Activated T-cell treated with anti-CD3 and anti-CD28 coated beads, Interleukin-2, amount 50 U/mL, for 24 hours (primary cell): ENCODE measurements around the gene PPIF.
A peak's percentile ranks its signal among the peaks of the same experiment; 100 is the strongest.

ENCODE experiments used
- DNase-seq: peaks from one replicate; pipeline ENCODE4 v3.0.0-alpha.2; 2020
- H3K27ac Mint-ChIP-seq: 2 replicates; pipeline ENCODE4 v1.8.0; 2020; ENCODE audit warnings: mild to moderate bottlenecking, mixed read lengths
- H3K27me3 Mint-ChIP-seq: 2 replicates; pipeline ENCODE4 v1.8.0; 2020; ENCODE audit warnings: mixed read lengths
- H3K36me3 Mint-ChIP-seq: 2 replicates; pipeline ENCODE4 v1.8.0; 2020; ENCODE audit warnings: low read depth, mixed read lengths
- H3K4me1 Mint-ChIP-seq: 2 replicates; pipeline ENCODE4 v1.8.0; 2020; ENCODE audit warnings: low read depth, mixed read lengths
- H3K4me3 Mint-ChIP-seq: 2 replicates; pipeline ENCODE4 v1.8.0; 2020; ENCODE audit warnings: mild to moderate bottlenecking, moderate library complexity, mixed read lengths
- H3K9me3 Mint-ChIP-seq: 2 replicates; pipeline ENCODE4 v1.8.0; 2020; ENCODE audit warnings: mixed read lengths

The PPIF gene

GRCh38 chr10:79376078-79376628 lies 28.9 kb downstream of the PPIF start:
- Mint-ChIP-seq H3K27me3 (no peaks in the 10 kb centered on the region), H3K4me3 (no peak overlapping the region), H3K9me3 (peaks cover 3% of the 10 kb centered on the region), H3K36me3 (no peaks in the 10 kb centered on the region), H3K27ac (no peak overlapping the region), H3K4me1 (peaks cover 3% of the 10 kb centered on the region)
- DNase-seq: peak; percentile 15

GRCh38 chr10:79376751-79377556 lies 29.7 kb downstream of the PPIF start:
- no peak for DNase-seq
- no peak overlapping the region for H3K4me3 Mint-ChIP-seq
- H3K9me3 Mint-ChIP-seq: no peaks in the 10 kb centered on the region
- H3K27ac Mint-ChIP-seq: no peak overlapping the region
- H3K4me1 Mint-ChIP-seq: peaks cover 3% of the 10 kb centered on the region
- no peaks in the 10 kb centered on the region for H3K27me3 Mint-ChIP-seq
- H3K36me3 Mint-ChIP-seq: no peaks in the 10 kb centered on the region

- Mint-ChIP-seq H3K9me3 (no peaks in the 10 kb centered on the region), H3K27ac (no peak overlapping the region), H3K36me3 (no peaks in the 10 kb centered on the region), H3K27me3 (no peaks in the 10 kb centered on the region), H3K4me3 (no peak overlapping the region), H3K4me1 (peaks cover 3% of the 10 kb centered on the region)
- DNase-seq: peak; percentile 13
Measured at GRCh38 chr10:79377557-79378382, 30.5 kb downstream of the PPIF start.

GRCh38 chr10:79378383-79378646 lies 31.0 kb downstream of the PPIF start:
- Mint-ChIP-seq H3K4me3 (no peak overlapping the region), H3K27me3 (no peaks in the 10 kb centered on the region), H3K4me1 (peaks cover 3% of the 10 kb centered on the region), H3K36me3 (no peaks in the 10 kb centered on the region), H3K9me3 (no peaks in the 10 kb centered on the region), H3K27ac (no peak overlapping the region)
- DNase-seq: no peak

GRCh38 chr10:79378647-79379511 lies 31.6 kb downstream of the PPIF start:
- Mint-ChIP-seq H3K4me1 (peaks cover 3% of the 10 kb centered on the region), H3K4me3 (no peak overlapping the region), H3K36me3 (no peaks in the 10 kb centered on the region), H3K27me3 (no peaks in the 10 kb centered on the region), H3K27ac (no peak overlapping the region), H3K9me3 (no peaks in the 10 kb centered on the region)
- DNase-seq: no peak

GRCh38 chr10:79379512-79380124 lies 32.3 kb downstream of the PPIF start:
- no peaks in the 10 kb centered on the region for H3K27me3 Mint-ChIP-seq
- no peak overlapping the region for H3K4me3 Mint-ChIP-seq
- H3K36me3 Mint-ChIP-seq: no peaks in the 10 kb centered on the region
- H3K4me1 Mint-ChIP-seq: peaks cover 3% of the 10 kb centered on the region
- H3K27ac Mint-ChIP-seq: no peak overlapping the region
- H3K9me3 Mint-ChIP-seq: no peaks in the 10 kb centered on the region
- peak; percentile 22 for DNase-seq

GRCh38 chr10:79380125-79380945 lies 33.1 kb downstream of the PPIF start:
- H3K4me1 Mint-ChIP-seq: no peaks in the 10 kb centered on the region
- H3K4me3 Mint-ChIP-seq: no peak overlapping the region
- H3K27me3 Mint-ChIP-seq: no peaks in the 10 kb centered on the region
- H3K9me3 Mint-ChIP-seq: no peaks in the 10 kb centered on the region
- DNase-seq: peak; percentile 13
- H3K27ac Mint-ChIP-seq: no peak overlapping the region
- no peaks in the 10 kb centered on the region for H3K36me3 Mint-ChIP-seq

- Mint-ChIP-seq H3K4me3 (no peak overlapping the region), H3K27ac (no peak overlapping the region), H3K27me3 (no peaks in the 10 kb centered on the region)
Measured at GRCh38 chr10:79380946-79381721, 33.9 kb downstream of the PPIF start.

GRCh38 chr10:79381804-79382221 lies 34.5 kb downstream of the PPIF start:
- no peaks in the 10 kb centered on the region for H3K27me3 Mint-ChIP-seq
- no peak overlapping the region for H3K27ac Mint-ChIP-seq
- H3K9me3 Mint-ChIP-seq: no peaks in the 10 kb centered on the region
- H3K36me3 Mint-ChIP-seq: no peaks in the 10 kb centered on the region
- DNase-seq: no peak
- no peaks in the 10 kb centered on the region for H3K4me1 Mint-ChIP-seq
- H3K4me3 Mint-ChIP-seq: no peak overlapping the region

More at GRCh38 chr10:79380946-79381721, 33.9 kb downstream of the PPIF start:
- Mint-ChIP-seq H3K4me1 (no peaks in the 10 kb centered on the region), H3K36me3 (no peaks in the 10 kb centered on the region), H3K9me3 (no peaks in the 10 kb centered on the region)
- DNase-seq: peak; percentile 25

- Mint-ChIP-seq H3K9me3 (no peaks in the 10 kb centered on the region), H3K27me3 (no peaks in the 10 kb centered on the region), H3K4me3 (no peak overlapping the region)
Measured at GRCh38 chr10:79382491-79382941, 35.2 kb downstream of the PPIF start.

GRCh38 chr10:79383974-79384606 lies 36.8 kb downstream of the PPIF start:
- Mint-ChIP-seq H3K27ac (no peak overlapping the region), H3K9me3 (no peaks in the 10 kb centered on the region), H3K4me1 (no peaks in the 10 kb centered on the region), H3K36me3 (no peaks in the 10 kb centered on the region), H3K27me3 (no peaks in the 10 kb centered on the region), H3K4me3 (no peak overlapping the region)
- peak; percentile 25 for DNase-seq

More at GRCh38 chr10:79382491-79382941, 35.2 kb downstream of the PPIF start:
- Mint-ChIP-seq H3K4me1 (no peaks in the 10 kb centered on the region), H3K27ac (no peak overlapping the region), H3K36me3 (no peaks in the 10 kb centered on the region)
- no peak for DNase-seq

GRCh38 chr10:79384773-79385391 lies 37.6 kb downstream of the PPIF start:
- Mint-ChIP-seq H3K36me3 (no peaks in the 10 kb centered on the region), H3K4me1 (no peaks in the 10 kb centered on the region), H3K27me3 (no peaks in the 10 kb centered on the region), H3K9me3 (no peaks in the 10 kb centered on the region), H3K27ac (no peak overlapping the region), H3K4me3 (no peak overlapping the region)
- DNase-seq: no peak
